HPDE6-E6E7 (cell line): Measurements from ENCODE around the gene CCDC88C.
A peak's percentile ranks its signal among the peaks of the same experiment; 100 is the strongest.

ENCODE experiments used
- DNase-seq: peaks from one replicate; pipeline ENCODE4 v3.0.0; 2011; ENCODE audit warnings: missing footprints; ENCODE audit errors: extremely low spot score

CCDC88C gene

GRCh38 chr14:91380610-91381371, 36.8 kb downstream of the CCDC88C start:
- DNase-seq = no peak

- DNase-seq = no peak
Observed at GRCh38 chr14:91380123-91380522, 37.5 kb downstream of the CCDC88C start.

- DNase-seq = no peak
Observed at GRCh38 chr14:91379579-91379932, 38.1 kb downstream of the CCDC88C start.

GRCh38 chr14:91378930-91379578, 38.6 kb downstream of the CCDC88C start:
- DNase-seq = no peak

GRCh38 chr14:91377700-91378652, 39.6 kb downstream of the CCDC88C start:
- no peak for DNase-seq

GRCh38 chr14:91376547-91377477, 40.8 kb downstream of the CCDC88C start:
- DNase-seq = no peak

GRCh38 chr14:91375720-91376452, 41.7 kb downstream of the CCDC88C start:
- no peak for DNase-seq

GRCh38 chr14:91374879-91375702, 42.5 kb downstream of the CCDC88C start:
- DNase-seq = no peak

- DNase-seq = no peak
Observed at GRCh38 chr14:91374287-91374878, 43.2 kb downstream of the CCDC88C start.

- DNase-seq = no peak
Observed at GRCh38 chr14:91373591-91374254, 43.9 kb downstream of the CCDC88C start.

- DNase-seq = no peak
Observed at GRCh38 chr14:91372671-91373495, 44.7 kb downstream of the CCDC88C start.

- no peak for DNase-seq
Observed at GRCh38 chr14:91371990-91372375, 45.6 kb downstream of the CCDC88C start.

- no peak for DNase-seq
Observed at GRCh38 chr14:91371011-91371989, 46.3 kb downstream of the CCDC88C start.

GRCh38 chr14:91369628-91370445, 47.8 kb downstream of the CCDC88C start:
- peak; percentile 47 for DNase-seq

- no peak for DNase-seq
Observed at GRCh38 chr14:91368776-91369416, 48.7 kb downstream of the CCDC88C start.
